ENCODE data around the gene LCN12. TPM values are rescaled to one million over a fixed set of nuclear protein-coding genes. Genes with fewer than 3 reads are reported as not detected.

LCN12 gene
- total and polyA plus RNA-seq, 4 donors: 0.20 to 7.4 (median 5.3) TPM

DNA sequence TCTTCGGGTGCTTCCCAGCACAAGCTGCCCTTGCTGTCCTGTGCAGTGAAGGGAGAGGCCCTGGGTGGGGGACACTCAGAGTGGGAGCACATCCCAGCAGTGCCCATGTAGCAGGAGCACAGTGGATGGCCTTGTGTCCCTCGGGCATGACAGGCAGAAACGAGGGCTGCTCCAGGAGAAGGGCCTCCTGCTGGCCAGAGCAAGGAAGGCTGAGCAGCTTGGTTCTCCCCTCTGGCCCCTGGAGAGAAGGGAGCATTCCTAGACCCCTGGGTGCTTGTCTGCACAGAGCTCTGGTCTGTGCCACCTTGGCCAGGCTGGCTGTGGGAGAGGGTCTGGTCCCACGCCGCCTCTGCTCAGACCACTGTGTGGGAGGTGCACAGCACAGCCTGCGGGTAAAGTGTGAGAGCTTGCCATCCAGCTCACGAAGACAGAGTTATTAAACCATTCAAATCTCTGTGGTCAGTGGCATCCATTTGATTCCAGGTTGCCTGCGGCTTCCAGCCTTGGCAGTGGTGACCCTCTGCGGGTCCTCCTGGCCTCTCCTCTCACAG lies 25.8 kb upstream of the LCN12 start:
- no peaks in the 10 kb centered on the region for H3K4me1 ChIP-seq (ENCODE audit: control insufficient read depth, insufficient read depth, low read length)
- peaks cover 66% of the 10 kb centered on the region for H3K36me3 ChIP-seq (ENCODE audit: control insufficient read depth, insufficient read depth, low read length)
- DNase-seq (ENCODE audit: low read depth in 4 of 6, low spot score in 6 of 6): no peak
- no peak overlapping the region for H3K4me3 ChIP-seq (ENCODE audit: low read depth, low read length)
- no peaks in the 10 kb centered on the region for H3K9me3 ChIP-seq (ENCODE audit: control insufficient read depth, insufficient read depth, low read length)
- H3K27me3 ChIP-seq (ENCODE audit: control insufficient read depth, insufficient read depth, low read length): no peaks in the 10 kb centered on the region
- WGBS (ENCODE audit: insufficient coverage): 90% methylated on average over 9 of the region's 9 CpGs
- no peak overlapping the region for H3K27ac ChIP-seq (ENCODE audit: low read depth, low read length)

DNA sequence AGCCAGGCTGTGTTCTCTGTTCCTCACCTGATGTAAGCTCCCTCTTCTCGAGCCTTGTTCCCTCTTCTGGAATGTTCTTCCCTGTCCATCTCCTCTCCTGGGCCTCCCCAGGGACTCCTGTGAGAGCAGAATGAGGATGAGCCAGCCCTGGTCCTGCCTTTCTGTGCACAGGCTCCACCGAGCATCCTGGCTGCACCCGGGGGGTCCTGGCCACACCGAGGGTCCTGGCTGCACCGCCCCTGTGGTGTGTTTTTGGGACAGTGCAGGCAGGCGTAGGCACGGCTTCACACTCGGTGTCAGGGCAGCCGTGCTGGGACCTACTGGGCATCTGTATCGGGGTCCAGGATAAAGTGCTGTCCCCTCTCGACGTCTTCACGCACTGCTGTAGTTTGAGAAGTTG lies 25.3 kb upstream of the LCN12 start:
- no peak overlapping the region for H3K27ac ChIP-seq (ENCODE audit: low read depth, low read length)
- H3K9me3 ChIP-seq (ENCODE audit: control insufficient read depth, insufficient read depth, low read length): no peaks in the 10 kb centered on the region
- H3K4me1 ChIP-seq (ENCODE audit: control insufficient read depth, insufficient read depth, low read length): no peaks in the 10 kb centered on the region
- WGBS (ENCODE audit: insufficient coverage): 96% methylated on average over 12 of the region's 13 CpGs
- peaks cover 61% of the 10 kb centered on the region for H3K36me3 ChIP-seq (ENCODE audit: control insufficient read depth, insufficient read depth, low read length)
- no peak for DNase-seq (ENCODE audit: low read depth in 4 of 6, low spot score in 6 of 6)
- H3K4me3 ChIP-seq (ENCODE audit: low read depth, low read length): no peak overlapping the region
- H3K27me3 ChIP-seq (ENCODE audit: control insufficient read depth, insufficient read depth, low read length): no peaks in the 10 kb centered on the region

GRCh38 chr9:136927343-136928271 lies 24.5 kb upstream of the LCN12 start:
- no peaks in the 10 kb centered on the region for H3K27me3 ChIP-seq (ENCODE audit: control insufficient read depth, insufficient read depth, low read length)
- no peak for DNase-seq (ENCODE audit: low read depth in 4 of 6, low spot score in 6 of 6)
- no peak overlapping the region for H3K27ac ChIP-seq (ENCODE audit: low read depth, low read length)
- H3K36me3 ChIP-seq (ENCODE audit: control insufficient read depth, insufficient read depth, low read length): peaks cover 53% of the 10 kb centered on the region
- H3K9me3 ChIP-seq (ENCODE audit: control insufficient read depth, insufficient read depth, low read length): no peaks in the 10 kb centered on the region
- no peaks in the 10 kb centered on the region for H3K4me1 ChIP-seq (ENCODE audit: control insufficient read depth, insufficient read depth, low read length)
- WGBS (ENCODE audit: insufficient coverage): 88% methylated on average over 15 of the region's 23 CpGs
- no peak overlapping the region for H3K4me3 ChIP-seq (ENCODE audit: low read depth, low read length)

- WGBS (ENCODE audit: insufficient coverage): 91% methylated on average over 9 of the region's 9 CpGs
- Histone ChIP-seq H3K27ac (ENCODE audit: low read depth, low read length) (no peak overlapping the region), H3K9me3 (ENCODE audit: control insufficient read depth, insufficient read depth, low read length) (no peaks in the 10 kb centered on the region), H3K36me3 (ENCODE audit: control insufficient read depth, insufficient read depth, low read length) (peaks cover 47% of the 10 kb centered on the region), H3K4me1 (ENCODE audit: control insufficient read depth, insufficient read depth, low read length) (no peaks in the 10 kb centered on the region), H3K27me3 (ENCODE audit: control insufficient read depth, insufficient read depth, low read length) (no peaks in the 10 kb centered on the region), H3K4me3 (ENCODE audit: low read depth, low read length) (no peak overlapping the region)
- DNase-seq (ENCODE audit: low read depth in 4 of 6, low spot score in 6 of 6): no peak
Measured at GRCh38 chr9:136928591-136928990, 23.5 kb upstream of the LCN12 start.

GRCh38 chr9:136930014-136930413 lies 22.1 kb upstream of the LCN12 start:
- no peak for DNase-seq (ENCODE audit: low read depth in 4 of 6, low spot score in 6 of 6)
- 100% methylated on average over 3 of the region's 4 CpGs for WGBS (ENCODE audit: insufficient coverage)
- Histone ChIP-seq H3K4me1 (ENCODE audit: control insufficient read depth, insufficient read depth, low read length) (no peaks in the 10 kb centered on the region), H3K4me3 (ENCODE audit: low read depth, low read length) (no peak overlapping the region), H3K27ac (ENCODE audit: low read depth, low read length) (no peak overlapping the region), H3K36me3 (ENCODE audit: control insufficient read depth, insufficient read depth, low read length) (peaks cover 44% of the 10 kb centered on the region), H3K9me3 (ENCODE audit: control insufficient read depth, insufficient read depth, low read length) (no peaks in the 10 kb centered on the region), H3K27me3 (ENCODE audit: control insufficient read depth, insufficient read depth, low read length) (no peaks in the 10 kb centered on the region)

- Histone ChIP-seq H3K27ac (ENCODE audit: low read depth, low read length) (no peak overlapping the region), H3K4me3 (ENCODE audit: low read depth, low read length) (no peak overlapping the region), H3K27me3 (ENCODE audit: control insufficient read depth, insufficient read depth, low read length) (no peaks in the 10 kb centered on the region), H3K9me3 (ENCODE audit: control insufficient read depth, insufficient read depth, low read length) (no peaks in the 10 kb centered on the region), H3K36me3 (ENCODE audit: control insufficient read depth, insufficient read depth, low read length) (peaks cover 27% of the 10 kb centered on the region), H3K4me1 (ENCODE audit: control insufficient read depth, insufficient read depth, low read length) (no peaks in the 10 kb centered on the region)
- WGBS (ENCODE audit: insufficient coverage): no CpG with 5 or more reads among the region's 2 CpGs
- DNase-seq (ENCODE audit: low read depth in 4 of 6, low spot score in 6 of 6): no peak
Measured at GRCh38 chr9:136931611-136932130, 20.4 kb upstream of the LCN12 start.

GRCh38 chr9:136934277-136934676 lies 17.8 kb upstream of the LCN12 start:
- H3K9me3 ChIP-seq (ENCODE audit: control insufficient read depth, insufficient read depth, low read length): no peaks in the 10 kb centered on the region

GRCh38 chr9:136935651-136936050 lies 16.4 kb upstream of the LCN12 start:
- H3K9me3 ChIP-seq (ENCODE audit: control insufficient read depth, insufficient read depth, low read length): no peaks in the 10 kb centered on the region
- no peaks in the 10 kb centered on the region for H3K4me1 ChIP-seq (ENCODE audit: control insufficient read depth, insufficient read depth, low read length)
- peaks cover 39% of the 10 kb centered on the region for H3K36me3 ChIP-seq (ENCODE audit: control insufficient read depth, insufficient read depth, low read length)
- 92% methylated on average over 2 of the region's 3 CpGs for WGBS (ENCODE audit: insufficient coverage)
- DNase-seq (ENCODE audit: low read depth in 4 of 6, low spot score in 6 of 6): no peak
- H3K4me3 ChIP-seq (ENCODE audit: low read depth, low read length): no peak overlapping the region
- H3K27ac ChIP-seq (ENCODE audit: low read depth, low read length): no peak overlapping the region
- H3K27me3 ChIP-seq (ENCODE audit: control insufficient read depth, insufficient read depth, low read length): no peaks in the 10 kb centered on the region

More at GRCh38 chr9:136934277-136934676, 17.8 kb upstream of the LCN12 start:
- no peaks in the 10 kb centered on the region for H3K27me3 ChIP-seq (ENCODE audit: control insufficient read depth, insufficient read depth, low read length)
- WGBS (ENCODE audit: insufficient coverage): 93% methylated on average over 2 of the region's 3 CpGs
- no peak overlapping the region for H3K4me3 ChIP-seq (ENCODE audit: low read depth, low read length)
- H3K4me1 ChIP-seq (ENCODE audit: control insufficient read depth, insufficient read depth, low read length): no peaks in the 10 kb centered on the region
- H3K27ac ChIP-seq (ENCODE audit: low read depth, low read length): no peak overlapping the region
- H3K36me3 ChIP-seq (ENCODE audit: control insufficient read depth, insufficient read depth, low read length): peaks cover 30% of the 10 kb centered on the region
- DNase-seq (ENCODE audit: low read depth in 4 of 6, low spot score in 6 of 6): no peak

- H3K36me3 ChIP-seq (ENCODE audit: control insufficient read depth, insufficient read depth, low read length): peaks cover 50% of the 10 kb centered on the region
- no peaks in the 10 kb centered on the region for H3K27me3 ChIP-seq (ENCODE audit: control insufficient read depth, insufficient read depth, low read length)
- no peak overlapping the region for H3K4me3 ChIP-seq (ENCODE audit: low read depth, low read length)
- DNase-seq (ENCODE audit: low read depth in 4 of 6, low spot score in 6 of 6): no peak
- H3K9me3 ChIP-seq (ENCODE audit: control insufficient read depth, insufficient read depth, low read length): no peaks in the 10 kb centered on the region
- 75% methylated on average over 3 of the region's 8 CpGs for WGBS (ENCODE audit: insufficient coverage)
- no peaks in the 10 kb centered on the region for H3K4me1 ChIP-seq (ENCODE audit: control insufficient read depth, insufficient read depth, low read length)
- no peak overlapping the region for H3K27ac ChIP-seq (ENCODE audit: low read depth, low read length)
Measured at GRCh38 chr9:136936645-136937170, 15.4 kb upstream of the LCN12 start.
